ENCODE data around the gene CSF2. TPM values are rescaled to one million over a fixed set of nuclear protein-coding genes. Genes with fewer than 3 reads are reported as not detected.

CSF2 gene
- total RNA-seq, 4 donors from 2014 or later: not detected

DNA sequence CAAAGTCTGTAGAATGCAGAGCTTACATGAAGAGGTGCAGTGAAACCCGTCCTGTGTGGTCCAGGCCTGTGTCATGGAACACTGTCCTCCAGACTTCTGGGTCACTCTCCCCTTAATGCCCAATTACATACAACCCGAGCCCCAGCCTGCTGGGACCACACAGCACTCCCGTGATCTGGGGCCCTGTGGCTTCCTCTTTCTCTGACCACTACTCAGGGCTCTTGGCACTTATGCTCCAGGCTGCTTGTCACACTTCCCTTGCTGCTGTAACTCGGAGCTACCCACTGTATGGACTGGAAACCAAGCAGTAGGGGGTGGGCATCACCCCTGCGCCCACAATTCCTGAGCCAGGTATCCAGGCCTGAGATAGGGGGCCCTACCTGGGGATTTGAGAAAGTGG lies 23.5 kb upstream of the CSF2 start:
- Histone ChIP-seq H3K4me1 (no peaks in the 10 kb centered on the region), H3K27me3 (no peaks in the 10 kb centered on the region), H3K4me3 (no peak overlapping the region), H3K9me3 (no peaks in the 10 kb centered on the region), H3K36me3 (no peaks in the 10 kb centered on the region), H3K27ac (replicated peaks in 1 of 4) (no peak overlapping the region)
- intact Hi-C loops (cut with DNase I): no loop called here
- peak; percentile 92 for DNase-seq (ENCODE audit: extremely low spot score)
- WGBS: 66% methylated on average over 2 of the region's 5 CpGs
- no peak for TF ChIP-seq POLR2A (IDR thresholded peaks at IDR 0.05; ENCODE audit: low read depth)
- TF ChIP-seq EP300 (IDR thresholded peaks at IDR 0.05): no peak
- TF ChIP-seq POLR2AphosphoS5 (IDR thresholded peaks at IDR 0.05): no peak
- TF ChIP-seq, protein P1, sequence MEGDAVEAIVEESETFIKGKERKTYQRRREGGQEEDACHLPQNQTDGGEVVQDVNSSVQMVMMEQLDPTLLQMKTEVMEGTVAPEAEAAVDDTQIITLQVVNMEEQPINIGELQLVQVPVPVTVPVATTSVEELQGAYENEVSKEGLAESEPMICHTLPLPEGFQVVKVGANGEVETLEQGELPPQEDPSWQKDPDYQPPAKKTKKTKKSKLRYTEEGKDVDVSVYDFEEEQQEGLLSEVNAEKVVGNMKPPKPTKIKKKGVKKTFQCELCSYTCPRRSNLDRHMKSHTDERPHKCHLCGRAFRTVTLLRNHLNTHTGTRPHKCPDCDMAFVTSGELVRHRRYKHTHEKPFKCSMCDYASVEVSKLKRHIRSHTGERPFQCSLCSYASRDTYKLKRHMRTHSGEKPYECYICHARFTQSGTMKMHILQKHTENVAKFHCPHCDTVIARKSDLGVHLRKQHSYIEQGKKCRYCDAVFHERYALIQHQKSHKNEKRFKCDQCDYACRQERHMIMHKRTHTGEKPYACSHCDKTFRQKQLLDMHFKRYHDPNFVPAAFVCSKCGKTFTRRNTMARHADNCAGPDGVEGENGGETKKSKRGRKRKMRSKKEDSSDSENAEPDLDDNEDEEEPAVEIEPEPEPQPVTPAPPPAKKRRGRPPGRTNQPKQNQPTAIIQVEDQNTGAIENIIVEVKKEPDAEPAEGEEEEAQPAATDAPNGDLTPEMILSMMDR (IDR thresholded peaks at IDR 0.05): no peak

DNA sequence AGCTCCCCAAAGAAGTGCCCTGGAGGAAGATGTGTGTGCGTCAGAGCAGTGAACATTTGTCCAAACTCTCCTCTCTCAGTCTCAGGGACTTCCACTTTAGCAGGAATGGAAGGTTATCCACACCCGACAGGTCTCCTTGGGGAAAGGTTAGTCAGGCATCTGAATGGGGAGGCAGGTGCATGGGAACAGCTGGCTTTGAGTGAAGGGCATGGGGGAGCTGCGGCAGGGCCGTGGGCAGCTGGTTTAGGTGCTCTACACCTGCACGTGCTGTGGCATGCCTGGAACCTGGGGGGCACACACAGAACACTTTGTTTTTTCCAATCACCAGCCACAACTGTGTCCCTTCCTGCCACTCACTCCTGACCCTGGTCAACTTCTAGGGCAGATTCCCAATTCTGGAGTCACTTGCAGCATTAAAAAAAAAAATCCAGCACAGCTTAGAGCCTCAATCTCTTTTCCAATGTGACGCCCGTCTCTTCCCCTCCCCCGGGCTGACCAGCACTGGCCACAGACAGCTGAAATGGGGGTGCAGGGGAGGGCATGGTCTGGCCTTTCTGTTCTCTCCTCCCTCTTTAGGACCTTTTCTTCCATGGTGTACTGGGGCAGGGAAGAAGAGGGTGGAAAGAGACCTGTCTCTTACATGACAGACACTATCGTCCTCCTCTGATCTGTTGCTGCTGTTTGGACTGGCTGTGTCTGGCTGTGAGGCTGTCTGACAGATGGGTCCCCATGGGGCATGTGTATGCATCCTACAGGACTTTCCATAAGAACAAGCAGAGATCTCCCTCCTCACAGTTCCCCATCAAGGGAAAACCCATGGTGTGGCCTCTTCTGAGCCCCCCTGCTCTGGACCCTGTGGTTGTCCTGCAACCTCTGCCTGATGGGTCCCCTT lies 22.7 kb upstream of the CSF2 start:
- peak; percentile 86 for DNase-seq (ENCODE audit: extremely low spot score)
- Histone ChIP-seq H3K4me3 (no peak overlapping the region), H3K27me3 (no peaks in the 10 kb centered on the region), H3K9me3 (no peaks in the 10 kb centered on the region), H3K4me1 (no peaks in the 10 kb centered on the region), H3K27ac (replicated peaks in 1 of 4) (no peak overlapping the region), H3K36me3 (no peaks in the 10 kb centered on the region)
- WGBS: 77% methylated on average over 7 of the region's 9 CpGs
- TF ChIP-seq POLR2AphosphoS5 (IDR thresholded peaks at IDR 0.05) (no peak), POLR2A (IDR thresholded peaks at IDR 0.05; ENCODE audit: low read depth) (no peak), EP300 (IDR thresholded peaks at IDR 0.05) (no peak)
- TF ChIP-seq, protein P1 (IDR thresholded peaks at IDR 0.05): no peak
- intact Hi-C loops (cut with DNase I): no loop called here

DNA sequence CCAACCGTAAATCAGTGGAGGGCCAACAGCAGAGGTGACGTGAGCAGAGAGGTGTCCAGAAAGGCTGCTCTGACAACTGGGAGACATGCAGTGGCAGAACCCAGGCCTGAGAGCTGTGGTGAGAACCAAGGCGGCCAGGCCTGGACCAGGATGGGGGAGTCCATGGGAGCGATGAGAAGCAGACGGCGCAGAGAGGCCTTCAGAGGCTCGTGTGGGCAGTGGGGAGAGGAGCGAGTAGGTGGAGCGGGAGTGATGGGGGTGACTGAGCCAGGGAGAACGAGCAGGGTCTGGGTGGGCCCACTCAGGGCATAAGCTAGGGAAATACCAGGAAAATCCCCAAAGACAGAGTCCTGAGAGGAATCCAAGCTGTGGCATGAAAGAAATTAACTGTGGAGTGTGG lies 21.1 kb upstream of the CSF2 start:
- intact Hi-C loops (cut with DNase I): no loop called here
- Histone ChIP-seq H3K4me3 (no peak overlapping the region), H3K9me3 (no peaks in the 10 kb centered on the region), H3K27ac (replicated peaks in 1 of 4) (no peak overlapping the region), H3K36me3 (no peaks in the 10 kb centered on the region), H3K27me3 (no peaks in the 10 kb centered on the region), H3K4me1 (no peaks in the 10 kb centered on the region)
- DNase-seq (ENCODE audit: extremely low spot score): peak; percentile 88
- WGBS: 89% methylated on average over 10 of the region's 10 CpGs
- TF ChIP-seq POLR2A (IDR thresholded peaks at IDR 0.05; ENCODE audit: low read depth) (no peak), POLR2AphosphoS5 (IDR thresholded peaks at IDR 0.05) (no peak), EP300 (IDR thresholded peaks at IDR 0.05) (no peak)
- TF ChIP-seq, protein P1 (IDR thresholded peaks at IDR 0.05): no peak

DNA sequence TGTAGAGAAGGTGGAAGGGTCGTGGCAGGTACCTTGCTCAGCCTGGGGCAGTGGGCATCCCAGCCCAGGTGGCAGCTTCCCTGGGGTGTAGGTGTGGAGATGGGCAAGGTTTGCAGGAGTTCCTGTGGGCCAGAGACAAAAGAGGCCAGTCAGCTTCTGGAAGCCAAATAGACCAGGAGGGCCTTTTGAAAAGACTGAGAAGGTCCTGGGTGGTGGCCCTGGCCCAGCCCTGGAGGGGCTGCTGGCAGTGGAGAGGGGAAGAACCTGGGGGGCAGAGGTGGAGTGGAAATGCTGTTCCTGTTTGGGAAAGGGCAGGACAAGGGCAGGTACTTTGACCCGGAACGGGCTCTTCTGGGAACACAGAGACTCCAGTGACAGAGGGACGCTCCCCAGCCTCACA lies 20.1 kb upstream of the CSF2 start:
- WGBS: 82% methylated on average over 4 of the region's 4 CpGs
- TF ChIP-seq POLR2A (IDR thresholded peaks at IDR 0.05; ENCODE audit: low read depth): no peak
- TF ChIP-seq, protein P1 (IDR thresholded peaks at IDR 0.05): no peak
- no peak for TF ChIP-seq EP300 (IDR thresholded peaks at IDR 0.05)
- no peak for TF ChIP-seq POLR2AphosphoS5 (IDR thresholded peaks at IDR 0.05)
- H3K9me3 ChIP-seq: no peaks in the 10 kb centered on the region

More for the DNA sequence above, 20.1 kb upstream of the CSF2 start:
- H3K27ac ChIP-seq (replicated peaks in 1 of 4): no peak overlapping the region
- no peaks in the 10 kb centered on the region for H3K36me3 ChIP-seq
- intact Hi-C loops (cut with DNase I): no loop called here
- H3K4me1 ChIP-seq: no peaks in the 10 kb centered on the region
- H3K4me3 ChIP-seq: no peak overlapping the region
- DNase-seq (ENCODE audit: extremely low spot score): no peak
- no peaks in the 10 kb centered on the region for H3K27me3 ChIP-seq

All from esophagus muscularis mucosa (tissue), 4 donors.